Thyroid gland (tissue), 4 donors: ENCODE results near the gene CEP152. TPM values are rescaled to one million over a fixed set of nuclear protein-coding genes. Genes with fewer than 3 reads are reported as not detected.

Experiments used
- DNase-seq, 2 donors: peaks; one replicate each; pipeline ENCODE4 v3.0.0-alpha.2; 2019
- H3K27ac ChIP-seq, 3 donors: fragments of 200-600 bp; sonication (generic); 1 replicate in 2 of 3; 2 replicates in 1 of 3; pipeline ENCODE4 v1.5.1; 2016 to 2019; ENCODE audit warnings: mild to moderate bottlenecking in 1 of 3, moderate library complexity in 1 of 3
- H3K27me3 ChIP-seq: fragments of 200-600 bp; sonication (generic); one replicate; pipeline ENCODE4 v1.5.1; 2019
- H3K36me3 ChIP-seq, 2 donors: fragments of 200-600 bp; sonication (generic); one replicate each; pipeline ENCODE4 v1.5.1; 2016 to 2019
- H3K4me1 ChIP-seq, 2 donors: fragments of 200-600 bp; sonication (generic); one replicate each; pipeline ENCODE4 v1.5.1; 2017 to 2019
- H3K4me3 ChIP-seq, 3 donors: fragments of 200-600 bp; sonication (generic); replicated peaks in 1 of 3; 1 replicate in 2 of 3; 2 replicates in 1 of 3; pipeline ENCODE4 v1.5.1; 2016; ENCODE audit warnings: mild to moderate bottlenecking in 1 of 3
- H3K9me3 ChIP-seq: fragments of 200-600 bp; sonication (generic); one replicate; pipeline ENCODE4 v1.5.1; 2017
- POLR2A ChIP-seq, 2 donors: fragments of 450-650 bp; IDR thresholded peaks; one replicate each; pipeline ENCODE4 v1.6.1; 2017; ENCODE audit warnings: antibody characterized with exemption in 2 of 2, mild to moderate bottlenecking in 2 of 2, moderate library complexity in 1 of 2
- WGBS, 2 donors: methylation state at CpG; one replicate each; pipeline ENCODE4 v1.1.5; 2017; 5-methylcytosine and 5-hydroxymethylcytosine counted together
- intact Hi-C: fragments of 100-400 bp; cut with DNase I; formaldehyde crosslinking; loops from one replicate; pipeline ENCODE4 v1.15.1; 2023
- total RNA-seq, 4 donors: library from RNA; depleted of rRNA; stranded (reverse); fragments of >200 nt; gene quantifications; one replicate each; pipeline ENCODE4 v1.2.3, GENCODE V29; 2016
- TF ChIP-seq, protein P1 (sequence below), 6 experiments: fragments of 200-600 bp in 3 of 6; fragments of 450-650 bp in 3 of 6; sonication (generic) in 3 of 6; IDR thresholded peaks; one replicate each; pipeline ENCODE4 v1.5.1; 2016 to 2019; ENCODE audit warnings: antibody characterized with exemption in 6 of 6, mild to moderate bottlenecking in 2 of 6, inconsistent platforms in 1 of 6, moderate library complexity in 1 of 6

Gene CEP152
- total RNA-seq, 4 donors from 2014 or later = 5.5 to 7.7 (median 6.8) TPM

DNA sequence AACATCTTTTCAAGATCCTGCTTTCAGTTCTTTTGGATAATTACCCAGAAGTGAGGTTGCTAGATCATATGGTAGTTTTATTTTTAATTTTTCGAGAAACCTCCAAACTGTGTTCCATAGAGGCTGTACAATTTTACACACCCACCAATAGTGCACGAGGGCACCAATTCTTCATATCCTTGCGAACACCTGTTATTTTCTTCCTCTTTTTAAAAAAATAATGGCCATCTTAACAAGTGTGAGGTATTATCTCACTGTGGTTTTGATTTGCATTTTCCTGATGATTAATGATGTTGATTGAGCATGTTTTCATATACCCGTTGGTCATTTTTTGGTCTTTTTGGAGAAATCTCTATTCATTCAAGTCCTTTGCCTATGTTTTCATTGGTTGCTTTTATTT is 17.6 kb upstream of the CEP152 start:
- WGBS, 2 donors = 82 to 90% methylated on average over 4 of the region's 4 CpGs
- DNase-seq = no peak
- Histone ChIP-seq H3K9me3 (no peaks in the 10 kb centered on the region), H3K4me1 (no peaks in the 10 kb centered on the region), H3K27ac (no peak overlapping the region), H3K27me3 (no peaks in the 10 kb centered on the region), H3K36me3 (no peaks in the 10 kb centered on the region), H3K4me3 (no peak overlapping the region)
- TF ChIP-seq POLR2A (IDR thresholded peaks at IDR 0.05) = no peak
- TF ChIP-seq, protein P1, sequence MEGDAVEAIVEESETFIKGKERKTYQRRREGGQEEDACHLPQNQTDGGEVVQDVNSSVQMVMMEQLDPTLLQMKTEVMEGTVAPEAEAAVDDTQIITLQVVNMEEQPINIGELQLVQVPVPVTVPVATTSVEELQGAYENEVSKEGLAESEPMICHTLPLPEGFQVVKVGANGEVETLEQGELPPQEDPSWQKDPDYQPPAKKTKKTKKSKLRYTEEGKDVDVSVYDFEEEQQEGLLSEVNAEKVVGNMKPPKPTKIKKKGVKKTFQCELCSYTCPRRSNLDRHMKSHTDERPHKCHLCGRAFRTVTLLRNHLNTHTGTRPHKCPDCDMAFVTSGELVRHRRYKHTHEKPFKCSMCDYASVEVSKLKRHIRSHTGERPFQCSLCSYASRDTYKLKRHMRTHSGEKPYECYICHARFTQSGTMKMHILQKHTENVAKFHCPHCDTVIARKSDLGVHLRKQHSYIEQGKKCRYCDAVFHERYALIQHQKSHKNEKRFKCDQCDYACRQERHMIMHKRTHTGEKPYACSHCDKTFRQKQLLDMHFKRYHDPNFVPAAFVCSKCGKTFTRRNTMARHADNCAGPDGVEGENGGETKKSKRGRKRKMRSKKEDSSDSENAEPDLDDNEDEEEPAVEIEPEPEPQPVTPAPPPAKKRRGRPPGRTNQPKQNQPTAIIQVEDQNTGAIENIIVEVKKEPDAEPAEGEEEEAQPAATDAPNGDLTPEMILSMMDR (IDR thresholded peaks at IDR 0.05) = no peak
- intact Hi-C loops = no loop called here

DNA sequence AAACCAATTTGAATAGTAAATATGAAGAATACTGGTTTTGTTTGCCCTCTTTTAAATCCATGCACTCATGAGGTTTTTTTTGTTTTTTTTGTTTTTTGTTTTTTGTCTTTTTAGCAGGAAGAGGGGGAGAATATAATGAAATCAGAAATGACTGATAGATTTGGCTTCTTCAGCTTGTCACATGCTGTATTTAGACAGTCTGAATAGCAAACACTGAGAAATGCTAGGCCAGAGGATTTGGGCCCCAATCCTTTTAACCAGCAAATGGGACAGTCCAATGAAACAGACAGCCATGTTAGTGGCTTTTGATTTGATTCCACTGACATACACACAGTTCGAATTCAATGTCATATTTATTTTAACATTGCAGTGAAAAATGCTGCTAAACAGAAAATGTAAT is 14.2 kb upstream of the CEP152 start:
- Histone ChIP-seq H3K4me1 (no peaks in the 10 kb centered on the region), H3K9me3 (no peaks in the 10 kb centered on the region), H3K36me3 (no peaks in the 10 kb centered on the region), H3K27ac (no peak overlapping the region), H3K27me3 (no peaks in the 10 kb centered on the region), H3K4me3 (no peak overlapping the region)
- intact Hi-C loops = no loop called here
- TF ChIP-seq, protein P1 (IDR thresholded peaks at IDR 0.05) = no peak
- no peak for TF ChIP-seq POLR2A (IDR thresholded peaks at IDR 0.05)
- no peak for DNase-seq
- 89 to 97% methylated on average over 1 of the region's 1 CpG for WGBS, 2 donors

DNA sequence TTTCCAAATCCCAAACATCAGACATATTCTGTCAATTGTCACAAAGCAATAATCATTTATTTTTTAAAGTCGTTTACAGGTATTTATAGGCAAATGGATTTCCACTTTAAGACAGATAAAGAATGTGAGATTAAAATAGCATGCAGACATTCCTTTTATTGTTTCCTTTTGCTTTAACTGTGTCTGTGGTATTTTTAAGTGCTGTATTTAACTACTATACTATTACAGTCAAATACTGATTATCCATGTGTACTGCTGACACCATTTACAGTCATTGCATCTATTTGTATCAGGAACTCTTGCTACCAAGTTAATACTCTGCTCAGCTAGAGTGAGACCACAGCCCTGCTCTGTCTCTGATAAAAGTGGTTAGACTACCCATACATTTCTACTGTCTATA is 12.8 kb upstream of the CEP152 start:
- intact Hi-C loops = no loop called here
- no peak for DNase-seq
- H3K27ac ChIP-seq = no peak overlapping the region
- H3K27me3 ChIP-seq = no peaks in the 10 kb centered on the region
- WGBS, 2 donors = 79 to 80% methylated on average over 1 of the region's 1 CpG
- H3K9me3 ChIP-seq = no peaks in the 10 kb centered on the region
- H3K4me3 ChIP-seq = no peak overlapping the region
- no peak for TF ChIP-seq POLR2A (IDR thresholded peaks at IDR 0.05)
- TF ChIP-seq, protein P1 (IDR thresholded peaks at IDR 0.05) = no peak
- no peaks in the 10 kb centered on the region for H3K4me1 ChIP-seq
- no peaks in the 10 kb centered on the region for H3K36me3 ChIP-seq

DNA sequence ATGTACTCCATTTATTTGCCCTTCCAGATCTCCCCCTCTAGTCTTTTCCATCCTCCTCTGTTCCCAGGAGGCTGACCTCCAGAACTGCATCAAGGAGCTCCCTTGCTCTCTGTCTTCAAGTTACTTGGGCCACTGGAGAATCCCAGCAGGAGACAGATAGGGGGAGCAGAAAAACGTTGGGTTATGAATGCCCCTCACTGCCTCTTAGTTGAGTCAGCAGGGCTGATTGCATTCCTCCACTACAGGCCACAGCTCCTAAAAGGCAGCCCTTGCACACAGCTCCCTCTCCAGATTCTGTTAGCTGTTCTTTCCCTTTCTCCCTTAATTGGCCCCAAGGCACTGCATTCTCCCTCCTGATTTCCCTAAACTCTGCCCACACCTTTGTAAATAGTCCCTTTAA is 12.4 kb upstream of the CEP152 start:
- DNase-seq = no peak
- Histone ChIP-seq H3K4me1 (no peaks in the 10 kb centered on the region), H3K27me3 (no peaks in the 10 kb centered on the region), H3K36me3 (no peaks in the 10 kb centered on the region), H3K9me3 (no peaks in the 10 kb centered on the region), H3K27ac (no peak overlapping the region), H3K4me3 (no peak overlapping the region)
- no peak for TF ChIP-seq POLR2A (IDR thresholded peaks at IDR 0.05)
- TF ChIP-seq, protein P1 (IDR thresholded peaks at IDR 0.05) = no peak
- intact Hi-C loops = no loop called here
- WGBS, 2 donors = 14% methylated on average over 1 of the region's 1 CpG

DNA sequence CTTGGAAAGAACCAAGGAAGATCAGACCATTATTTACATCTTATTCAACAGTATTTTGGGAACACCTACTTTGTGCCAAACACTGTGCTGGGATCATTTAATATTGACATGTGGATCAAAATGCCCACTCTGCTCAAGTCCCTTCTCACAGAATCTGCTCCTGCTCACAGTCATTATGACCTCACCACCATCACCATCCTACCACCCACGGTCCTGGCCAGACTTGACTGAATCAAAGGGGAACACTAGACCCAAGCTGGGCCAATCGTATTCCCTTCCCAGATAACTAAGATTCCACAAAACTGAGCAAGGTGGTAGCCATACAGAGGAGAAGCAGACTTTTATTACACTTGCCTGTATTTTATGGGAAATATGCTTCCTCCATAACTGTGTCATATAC is 3.4 kb upstream of the CEP152 start:
- Histone ChIP-seq H3K27me3 (no peaks in the 10 kb centered on the region), H3K27ac (no peak overlapping the region)
- 87 to 90% methylated on average over 2 of the region's 2 CpGs for WGBS, 2 donors

More for the DNA sequence above, 3.4 kb upstream of the CEP152 start:
- Histone ChIP-seq H3K9me3 (no peaks in the 10 kb centered on the region), H3K4me3 (no peak overlapping the region), H3K36me3 (no peaks in the 10 kb centered on the region), H3K4me1 (peaks cover 0 to 13% of the 10 kb centered on the region in 2 donors)
- TF ChIP-seq POLR2A (IDR thresholded peaks at IDR 0.05) = no peak
- TF ChIP-seq, protein P1 (IDR thresholded peaks at IDR 0.05) = no peak
- no peak for DNase-seq
- intact Hi-C loops = loop anchor here (10.0 kb wide), 1 partner anchor 169 kb away; the partner anchor contains the start of gene FBN1
